A549 treated with AZD9567 at 1 μM for 4 hours (cell line): ENCODE results near the gene PRPF39. TPM values are rescaled to one million over a fixed set of nuclear protein-coding genes. Genes with fewer than 3 reads are reported as not detected.

Experiments
- total RNA-seq: library from RNA; stranded (reverse); fragments of 200-300 nt; extraction: Qiagen RNA extraction; gene quantifications from 5 replicates; pipeline ENCODE4 v1.2.3, GENCODE V29; 2022; ENCODE audit not compliant: insufficient read depth

The PRPF39 gene, protein sequence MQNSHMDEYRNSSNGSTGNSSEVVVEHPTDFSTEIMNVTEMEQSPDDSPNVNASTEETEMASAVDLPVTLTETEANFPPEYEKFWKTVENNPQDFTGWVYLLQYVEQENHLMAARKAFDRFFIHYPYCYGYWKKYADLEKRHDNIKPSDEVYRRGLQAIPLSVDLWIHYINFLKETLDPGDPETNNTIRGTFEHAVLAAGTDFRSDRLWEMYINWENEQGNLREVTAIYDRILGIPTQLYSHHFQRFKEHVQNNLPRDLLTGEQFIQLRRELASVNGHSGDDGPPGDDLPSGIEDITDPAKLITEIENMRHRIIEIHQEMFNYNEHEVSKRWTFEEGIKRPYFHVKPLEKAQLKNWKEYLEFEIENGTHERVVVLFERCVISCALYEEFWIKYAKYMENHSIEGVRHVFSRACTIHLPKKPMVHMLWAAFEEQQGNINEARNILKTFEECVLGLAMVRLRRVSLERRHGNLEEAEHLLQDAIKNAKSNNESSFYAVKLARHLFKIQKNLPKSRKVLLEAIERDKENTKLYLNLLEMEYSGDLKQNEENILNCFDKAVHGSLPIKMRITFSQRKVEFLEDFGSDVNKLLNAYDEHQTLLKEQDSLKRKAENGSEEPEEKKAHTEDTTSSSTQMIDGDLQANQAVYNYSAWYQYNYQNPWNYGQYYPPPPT
- total RNA-seq, result 18.1 to 27.5 TPM (median 23.6 TPM) in 5 replicates

DNA sequence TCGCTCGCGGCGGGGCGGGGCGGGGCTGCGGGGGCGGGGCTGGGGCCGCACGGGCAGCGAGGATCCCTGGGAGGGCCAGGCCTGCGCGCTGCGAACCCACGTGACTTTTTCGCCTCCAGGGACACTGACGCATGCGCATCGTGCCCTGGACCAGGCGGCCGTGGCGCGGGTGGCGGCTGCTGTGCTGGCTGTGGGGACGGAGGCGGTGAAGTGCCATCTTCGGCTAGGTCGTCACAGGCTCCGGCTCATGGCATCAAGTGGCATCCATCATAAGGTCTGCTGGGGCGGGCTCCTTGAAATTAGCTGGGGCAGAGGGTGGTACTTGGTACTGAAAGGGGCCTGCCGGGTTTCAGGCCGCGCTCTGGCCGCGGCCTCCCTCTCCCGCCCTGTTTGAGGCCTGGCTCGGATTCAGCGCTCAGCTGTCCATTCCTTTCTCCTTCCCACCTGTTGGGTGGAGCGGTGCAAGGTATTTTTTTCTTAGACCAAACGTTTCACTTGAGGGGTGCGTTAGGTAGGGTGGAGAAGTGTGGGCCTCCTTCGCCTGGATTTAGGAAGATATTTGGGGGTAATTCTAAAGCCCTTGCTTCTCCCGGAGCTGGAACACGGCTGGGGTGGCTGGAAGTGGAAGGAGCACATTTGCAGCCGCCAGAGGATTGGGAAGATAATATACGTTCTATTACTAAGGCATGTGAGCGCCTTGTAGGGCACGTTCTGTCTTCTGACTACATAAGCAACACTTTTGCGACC lies at the start of gene PRPF39:
Gene PRPF39 (plus strand): TSS at position 141 of the 747 bp plus-strand sequence. CDS start 11,124 bp downstream, outside the sequence.

DNA sequence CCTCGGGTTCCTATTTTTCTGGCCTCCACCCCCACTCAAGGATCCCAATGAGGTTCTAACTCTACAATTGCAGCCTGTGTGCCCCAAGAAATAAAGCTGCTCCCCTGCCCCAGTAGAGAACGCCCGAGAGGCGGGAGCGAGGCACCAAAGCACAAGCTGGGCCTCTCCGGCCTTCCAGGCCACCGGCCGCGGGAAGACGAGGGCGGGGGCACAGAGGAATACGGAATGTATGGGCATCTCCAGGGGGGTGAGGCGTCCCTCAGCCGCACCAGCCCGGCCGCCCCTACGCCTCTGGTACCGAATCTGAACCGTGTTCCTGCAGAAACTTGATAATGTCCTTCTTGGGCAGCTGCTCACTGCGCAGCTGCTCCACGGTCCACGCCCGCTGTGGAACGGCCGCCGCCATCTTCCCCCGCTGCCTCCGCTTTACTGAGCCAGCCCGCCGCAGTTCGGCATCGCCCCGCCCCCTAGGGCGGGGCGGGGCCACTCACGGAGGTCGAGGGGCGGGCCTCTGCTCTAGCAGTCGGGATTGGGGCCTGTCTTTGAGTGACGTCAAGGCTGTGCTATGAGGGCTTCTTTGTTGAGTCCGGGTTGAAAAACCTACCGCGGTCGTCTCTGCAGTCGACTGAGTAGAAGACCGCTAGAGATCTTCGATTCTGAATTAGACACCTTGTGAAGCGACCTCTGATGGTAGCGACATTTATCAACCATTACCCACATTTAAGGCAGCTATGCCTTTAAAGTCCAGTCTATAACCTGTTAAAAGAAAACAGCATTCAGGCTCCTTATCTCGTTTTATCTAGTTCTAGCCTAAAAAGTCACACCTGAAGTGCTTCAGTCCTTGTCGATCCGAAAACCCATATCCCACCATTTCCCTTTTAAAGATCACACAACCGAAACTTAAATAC lies 50.4 kb downstream of the PRPF39 start, which contains the start of gene FKBP3:
Gene FKBP3 (minus strand): TSS at position 431 of the 908 bp plus-strand sequence. CDS start 25 bp downstream, at position 406.

DNA sequence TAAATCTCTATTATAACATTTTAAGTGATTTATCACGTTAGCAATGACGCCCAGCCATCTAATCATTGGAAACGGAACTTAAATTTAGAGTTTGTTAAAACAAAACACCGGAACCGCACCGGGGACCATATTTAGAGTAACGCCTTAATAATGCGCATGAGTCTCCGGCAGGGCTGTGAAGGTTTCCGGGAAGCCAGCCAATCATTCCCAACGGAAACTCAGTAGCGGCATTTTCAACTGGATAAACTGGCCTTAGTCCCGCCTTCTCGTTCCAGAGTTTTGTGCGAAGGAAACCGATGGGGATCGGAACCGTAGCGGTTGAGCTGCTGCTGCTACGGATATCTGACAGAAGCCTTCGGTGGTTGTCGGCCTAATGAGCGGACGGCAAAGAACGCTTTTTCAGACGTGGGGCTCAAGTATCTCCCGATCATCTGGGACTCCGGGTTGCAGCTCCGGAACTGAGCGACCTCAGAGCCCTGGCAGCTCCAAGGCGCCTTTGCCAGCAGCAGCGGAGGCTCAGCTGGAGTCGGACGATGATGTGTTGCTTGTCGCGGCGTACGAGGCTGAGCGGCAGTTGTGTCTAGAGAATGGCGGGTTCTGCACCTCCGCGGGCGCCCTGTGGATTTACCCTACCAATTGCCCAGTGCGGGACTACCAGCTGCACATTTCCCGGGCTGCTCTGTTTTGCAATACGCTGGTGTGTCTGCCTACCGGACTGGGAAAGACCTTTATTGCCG lies 51.9 kb downstream of the PRPF39 start, which contains the start of gene FANCM:
Gene FANCM (plus strand): TSS at position 272 of the 737 bp plus-strand sequence. CDS start 102 bp downstream, at position 374.

Other genes with a start within 250 kb of the PRPF39 start
- gene KLHL28, start 122.2 kb upstream of the PRPF39 start, total RNA-seq, result 6.3 to 8.5 TPM (median 7.8 TPM) in 5 replicates
- gene TOGARAM1, start 121.9 kb upstream of the PRPF39 start, total RNA-seq, result 7.4 to 13.3 TPM (median 8.2 TPM) in 5 replicates
- gene FKBP3, start 50.4 kb downstream of the PRPF39 start, total RNA-seq, result 114 to 154 TPM (median 118 TPM) in 5 replicates
- 4.9 to 8.2 TPM (median 5.7 TPM) in 5 replicates for gene FANCM, start 51.8 kb downstream of the PRPF39 start, total RNA-seq
- gene MIS18BP1, start 169.1 kb downstream of the PRPF39 start, total RNA-seq, result 14.9 to 25.4 TPM (median 20.6 TPM) in 5 replicates